RWPE2 (cell line): ENCODE results near the gene LHX6.

Experiments
- ATAC-seq: fragments of 200-7000 bp; cut with Tn5 transposase; 3 replicates; pipeline ENCODE4 v1.9.1; 2021; ENCODE audit warnings: low read depth
- DNase-seq: peaks from one replicate; pipeline ENCODE4 v3.0.0-alpha.2; 2020; ENCODE audit warnings: low spot score
- H3K27ac ChIP-seq: fragments of 450-650 bp; 2 replicates; pipeline ENCODE4 v1.5.1; 2017; ENCODE audit warnings: mild to moderate bottlenecking; ENCODE audit not compliant: poor library complexity, severe bottlenecking
- H3K27me3 ChIP-seq: fragments of 250-450 bp; sonication (Bioruptor Pico); 2 replicates; pipeline ENCODE4 v1.5.1; 2021; ENCODE audit warnings: mild to moderate bottlenecking, moderate library complexity; ENCODE audit not compliant: insufficient read depth, poor library complexity, severe bottlenecking
- H3K36me3 ChIP-seq: fragments of 250-450 bp; sonication (Bioruptor Pico); 2 replicates; pipeline ENCODE4 v1.5.1; 2020; ENCODE audit warnings: low read depth, mild to moderate bottlenecking, moderate library complexity
- H3K4me1 ChIP-seq: fragments of 250-450 bp; sonication (Bioruptor Pico); 2 replicates; pipeline ENCODE4 v1.5.1; 2021; ENCODE audit warnings: mild to moderate bottlenecking, moderate library complexity; ENCODE audit not compliant: insufficient read depth, poor library complexity, severe bottlenecking
- H3K4me3 ChIP-seq: fragments of 250-450 bp; sonication (Bioruptor Pico); 2 replicates; pipeline ENCODE4 v1.5.1; 2021; ENCODE audit warnings: mild to moderate bottlenecking, moderate library complexity; ENCODE audit not compliant: severe bottlenecking
- H3K9me3 ChIP-seq: fragments of 250-450 bp; sonication (Bioruptor Pico); 2 replicates; pipeline ENCODE4 v1.5.1; 2021; ENCODE audit warnings: mild to moderate bottlenecking, moderate library complexity; ENCODE audit not compliant: severe bottlenecking
- CTCF ChIP-seq: fragments of 450-650 bp; IDR thresholded peaks from one replicate; pipeline ENCODE4 v1.5.1; 2017; ENCODE audit warnings: mild to moderate bottlenecking, moderate library complexity; ENCODE audit not compliant: poor library complexity, severe bottlenecking

Gene LHX6

GRCh38 chr9:122207096-122207495 lies 21.7 kb downstream of the LHX6 start:
- no peaks in the 10 kb centered on the region for H3K4me1 ChIP-seq
- H3K9me3 ChIP-seq: no peaks in the 10 kb centered on the region
- ATAC-seq (no peak), DNase-seq (no peak)
- no peaks in the 10 kb centered on the region for H3K36me3 ChIP-seq
- H3K27me3 ChIP-seq: no peaks in the 10 kb centered on the region
- TF ChIP-seq CTCF: no peak
- no peak overlapping the region for H3K27ac ChIP-seq
- no peak overlapping the region for H3K4me3 ChIP-seq

- no peak overlapping the region for H3K27ac ChIP-seq
- no peak for DNase-seq
These were observed 22.4 kb downstream of the LHX6 start for GRCh38 chr9:122206118-122207046.

GRCh38 chr9:122205176-122205575 lies 23.6 kb downstream of the LHX6 start:
- no peak for ATAC-seq
- no peaks in the 10 kb centered on the region for H3K27me3 ChIP-seq
- no peak overlapping the region for H3K4me3 ChIP-seq
- no peaks in the 10 kb centered on the region for H3K4me1 ChIP-seq
- H3K27ac ChIP-seq: no peak overlapping the region
- no peak for TF ChIP-seq CTCF
- H3K36me3 ChIP-seq: no peaks in the 10 kb centered on the region
- no peaks in the 10 kb centered on the region for H3K9me3 ChIP-seq
- no peak for DNase-seq

More at GRCh38 chr9:122206118-122207046, 22.4 kb downstream of the LHX6 start:
- TF ChIP-seq CTCF: no peak
- no peak overlapping the region for H3K4me3 ChIP-seq
- no peaks in the 10 kb centered on the region for H3K4me1 ChIP-seq
- ATAC-seq: peak; percentile 60
- no peaks in the 10 kb centered on the region for H3K27me3 ChIP-seq
- no peaks in the 10 kb centered on the region for H3K9me3 ChIP-seq
- no peaks in the 10 kb centered on the region for H3K36me3 ChIP-seq

- no peak for DNase-seq
- TF ChIP-seq CTCF: no peak
- no peak overlapping the region for H3K4me3 ChIP-seq
- H3K27me3 ChIP-seq: no peaks in the 10 kb centered on the region
- H3K36me3 ChIP-seq: no peaks in the 10 kb centered on the region
- H3K4me1 ChIP-seq: no peaks in the 10 kb centered on the region
- H3K27ac ChIP-seq: no peak overlapping the region
- no peak for ATAC-seq
- no peaks in the 10 kb centered on the region for H3K9me3 ChIP-seq
These were observed 24.3 kb downstream of the LHX6 start for GRCh38 chr9:122204491-122204890.

- H3K4me1 ChIP-seq: no peaks in the 10 kb centered on the region
- DNase-seq (no peak), ATAC-seq (no peak)
- H3K9me3 ChIP-seq: no peaks in the 10 kb centered on the region
- no peak for TF ChIP-seq CTCF
- no peaks in the 10 kb centered on the region for H3K36me3 ChIP-seq
- H3K27me3 ChIP-seq: no peaks in the 10 kb centered on the region
- no peak overlapping the region for H3K27ac ChIP-seq
- no peak overlapping the region for H3K4me3 ChIP-seq
These were observed 24.7 kb downstream of the LHX6 start for GRCh38 chr9:122204055-122204454.
